AG09309 (cell line): Measurements from ENCODE around the gene UNC50.
A peak's percentile ranks its signal among the peaks of the same experiment; 100 is the strongest.

Experiments
- DNase-seq: peaks from one replicate; pipeline ENCODE4 v3.0.0-alpha.2; 2010; ENCODE audit warnings: low read depth
- H3K4me3 ChIP-seq: 2 replicates; pipeline ENCODE4 v1.5.1; 2011; ENCODE audit warnings: mild to moderate bottlenecking, low read depth, low read length, moderate library complexity; ENCODE audit not compliant: control insufficient read depth
- TF ChIP-seq, protein P1 (sequence below): IDR thresholded peaks from 2 replicates; pipeline ENCODE4 v1.5.1; 2011; ENCODE audit warnings: mild to moderate bottlenecking, low read depth, low read length, inconsistent platforms; ENCODE audit not compliant: insufficient read depth, control insufficient read depth; ENCODE audit errors: missing control alignments

UNC50 gene

DNA sequence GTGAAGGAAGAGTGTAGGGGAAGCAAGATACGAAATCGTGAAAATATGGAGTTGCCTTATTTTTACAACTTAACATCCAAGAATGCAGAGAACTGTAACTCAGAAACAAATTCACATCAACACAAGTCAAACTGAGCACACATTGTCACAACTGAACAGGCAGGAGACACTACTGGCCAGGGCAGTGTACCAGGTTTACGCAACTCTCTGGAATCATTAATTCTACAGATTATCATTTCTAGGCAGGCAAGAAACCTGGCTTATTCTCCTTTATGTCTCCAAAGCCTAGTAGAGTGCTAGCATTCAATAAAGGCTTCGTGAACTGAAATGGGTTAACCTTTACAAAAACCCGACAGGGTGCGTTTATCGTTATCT, 661 bp upstream of the UNC50 start:
- DNase-seq, result no peak
- TF ChIP-seq, protein P1, sequence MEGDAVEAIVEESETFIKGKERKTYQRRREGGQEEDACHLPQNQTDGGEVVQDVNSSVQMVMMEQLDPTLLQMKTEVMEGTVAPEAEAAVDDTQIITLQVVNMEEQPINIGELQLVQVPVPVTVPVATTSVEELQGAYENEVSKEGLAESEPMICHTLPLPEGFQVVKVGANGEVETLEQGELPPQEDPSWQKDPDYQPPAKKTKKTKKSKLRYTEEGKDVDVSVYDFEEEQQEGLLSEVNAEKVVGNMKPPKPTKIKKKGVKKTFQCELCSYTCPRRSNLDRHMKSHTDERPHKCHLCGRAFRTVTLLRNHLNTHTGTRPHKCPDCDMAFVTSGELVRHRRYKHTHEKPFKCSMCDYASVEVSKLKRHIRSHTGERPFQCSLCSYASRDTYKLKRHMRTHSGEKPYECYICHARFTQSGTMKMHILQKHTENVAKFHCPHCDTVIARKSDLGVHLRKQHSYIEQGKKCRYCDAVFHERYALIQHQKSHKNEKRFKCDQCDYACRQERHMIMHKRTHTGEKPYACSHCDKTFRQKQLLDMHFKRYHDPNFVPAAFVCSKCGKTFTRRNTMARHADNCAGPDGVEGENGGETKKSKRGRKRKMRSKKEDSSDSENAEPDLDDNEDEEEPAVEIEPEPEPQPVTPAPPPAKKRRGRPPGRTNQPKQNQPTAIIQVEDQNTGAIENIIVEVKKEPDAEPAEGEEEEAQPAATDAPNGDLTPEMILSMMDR, result no peak
- H3K4me3 ChIP-seq, result peak overlapping the region; percentile 96

- DNase-seq, result no peak
- H3K4me3 ChIP-seq, result peak overlapping the region; percentile 96
- TF ChIP-seq, protein P1, result no peak
Observed at GRCh38 chr2:98608962-98609604, 694 bp downstream of the UNC50 start.

DNA sequence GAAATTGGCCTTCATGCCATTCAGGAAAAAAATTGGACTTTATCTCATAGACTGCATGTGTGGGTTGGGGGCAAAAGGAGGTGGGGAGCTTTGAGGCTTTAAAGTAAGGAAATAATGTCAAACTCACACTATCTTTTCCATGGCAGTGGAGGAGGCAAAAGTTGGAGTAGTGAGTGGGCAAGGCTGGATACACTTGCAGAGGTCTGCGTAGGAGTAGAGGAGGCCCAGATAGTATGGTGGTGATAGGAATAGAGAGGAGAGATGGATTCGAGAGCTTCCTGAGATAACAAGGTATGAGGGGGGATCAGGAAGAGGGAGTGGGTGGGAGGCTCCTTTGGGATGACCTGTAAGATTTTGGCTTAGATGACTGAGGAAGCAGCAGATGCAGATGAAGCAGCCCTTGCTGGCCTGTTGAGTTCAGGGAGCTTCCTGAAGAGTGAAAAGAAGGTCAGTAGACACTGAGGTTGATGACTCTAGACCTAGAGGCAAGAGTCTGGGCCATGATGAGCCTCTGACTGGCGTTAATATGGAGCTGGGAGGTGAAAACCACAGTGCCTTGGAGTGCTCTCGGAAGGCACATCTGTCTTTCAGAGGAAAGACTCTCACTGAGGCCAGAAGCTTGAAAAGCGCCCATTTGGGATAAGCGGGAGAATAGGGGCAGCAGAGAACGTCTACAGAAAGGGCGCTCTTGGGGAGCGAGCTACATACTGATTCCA, 5.8 kb downstream of the UNC50 start:
- no peak overlapping the region for H3K4me3 ChIP-seq
- TF ChIP-seq, protein P1, result no peak
- DNase-seq, result no peak

DNA sequence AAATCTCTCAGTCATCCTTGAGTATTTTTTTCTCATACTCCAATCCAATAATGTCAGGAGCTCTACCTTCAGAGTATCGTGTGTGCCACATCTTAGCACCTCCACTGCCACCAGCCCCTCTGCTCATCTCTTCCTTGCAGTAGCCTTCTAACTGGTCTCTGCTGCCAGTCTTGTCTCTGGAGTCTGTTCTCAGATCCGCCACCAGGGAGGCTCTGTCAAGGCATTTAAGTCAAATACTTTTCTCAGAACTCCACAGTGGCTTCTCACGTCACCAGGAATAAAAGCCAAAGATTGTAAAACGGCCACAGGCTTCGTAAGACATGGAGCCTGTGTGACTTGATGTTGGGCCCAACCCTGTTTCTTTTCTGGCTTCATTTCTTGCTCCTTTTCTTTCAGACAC, 7.1 kb downstream of the UNC50 start:
- TF ChIP-seq, protein P1, result no peak
- no peak for DNase-seq
- no peak overlapping the region for H3K4me3 ChIP-seq

GRCh38 chr2:98617149-98617548, 8.8 kb downstream of the UNC50 start:
- H3K4me3 ChIP-seq, result no peak overlapping the region
- TF ChIP-seq, protein P1, result no peak
- no peak for DNase-seq

DNA sequence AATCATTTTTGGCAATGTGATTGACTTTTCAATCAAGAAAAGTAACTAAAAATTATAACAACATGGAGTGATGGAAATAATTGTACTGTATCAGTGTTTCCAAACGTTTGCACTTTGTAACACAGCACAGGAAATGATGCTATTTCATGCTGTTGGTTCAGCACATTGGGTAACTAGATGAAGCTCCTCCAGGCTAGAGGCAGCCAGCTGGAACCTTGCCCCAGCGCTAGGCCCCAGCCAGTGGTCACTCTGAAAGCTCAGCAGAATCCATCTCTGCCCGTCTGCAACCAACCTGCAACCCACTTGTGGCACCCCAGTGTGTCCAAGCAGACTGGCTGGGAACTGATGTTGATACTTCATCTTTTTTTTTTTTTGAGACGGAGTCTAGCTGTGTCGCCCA, 15.3 kb downstream of the UNC50 start:
- no peak for DNase-seq
- no peak overlapping the region for H3K4me3 ChIP-seq
- TF ChIP-seq, protein P1, result no peak

GRCh38 chr2:98632351-98632750, 24.0 kb downstream of the UNC50 start:
- TF ChIP-seq, protein P1, result no peak

More at GRCh38 chr2:98632351-98632750, 24.0 kb downstream of the UNC50 start:
- no peak for DNase-seq
- H3K4me3 ChIP-seq, result no peak overlapping the region
